CD4-positive, alpha-beta T cell treated with Interleukin-15 for 4 hours (primary cell): ENCODE data around the gene LINS1.
A peak's percentile ranks its signal among the peaks of the same experiment; 100 is the strongest.

Experiments used
- DNase-seq: peaks from one replicate; pipeline ENCODE4 v3.0.0-alpha.2; 2020; ENCODE audit warnings: low spot score

Gene LINS1

GRCh38 chr15:100602064-100602822, at the start of gene LINS1, which contains the start of gene ASB7:
Gene LINS1, minus strand, starts transcription at chr15:100602184. Its CDS starts 21,342 bp downstream, at chr15:100580842.
Gene ASB7, plus strand, starts transcription at chr15:100602589. Its CDS starts 9,628 bp downstream, at chr15:100612217.
- peak; percentile 100 for DNase-seq

GRCh38 chr15:100651253-100651652, 49.3 kb upstream of the LINS1 start:
- DNase-seq = no peak

GRCh38 chr15:100650685-100651084, 48.7 kb upstream of the LINS1 start:
- DNase-seq = no peak

GRCh38 chr15:100648951-100649350, 47.0 kb upstream of the LINS1 start:
- DNase-seq = no peak

- DNase-seq = no peak
Observed at GRCh38 chr15:100645671-100646070, 43.7 kb upstream of the LINS1 start.

GRCh38 chr15:100642950-100643338, 41.0 kb upstream of the LINS1 start:
- no peak for DNase-seq

GRCh38 chr15:100642213-100642949, 40.4 kb upstream of the LINS1 start:
- DNase-seq = no peak

GRCh38 chr15:100638177-100638730, 36.3 kb upstream of the LINS1 start:
- no peak for DNase-seq

- no peak for DNase-seq
Observed at GRCh38 chr15:100635406-100636071, 33.6 kb upstream of the LINS1 start.

GRCh38 chr15:100633763-100634075, 31.7 kb upstream of the LINS1 start:
- DNase-seq = no peak

GRCh38 chr15:100631831-100632230, 29.8 kb upstream of the LINS1 start:
- no peak for DNase-seq

- no peak for DNase-seq
Observed at GRCh38 chr15:100628746-100629145, 26.8 kb upstream of the LINS1 start.

- peak; percentile 73 for DNase-seq
Observed at GRCh38 chr15:100627789-100628395, 25.9 kb upstream of the LINS1 start.

GRCh38 chr15:100623301-100623700, 21.3 kb upstream of the LINS1 start:
- no peak for DNase-seq

GRCh38 chr15:100616700-100617099, 14.7 kb upstream of the LINS1 start:
- DNase-seq = no peak

GRCh38 chr15:100615801-100616200, 13.8 kb upstream of the LINS1 start:
- no peak for DNase-seq

GRCh38 chr15:100614918-100615317, 12.9 kb upstream of the LINS1 start:
- DNase-seq = no peak

- no peak for DNase-seq
Observed at GRCh38 chr15:100614336-100614735, 12.4 kb upstream of the LINS1 start.

- no peak for DNase-seq
Observed at GRCh38 chr15:100613208-100613607, 11.2 kb upstream of the LINS1 start.

GRCh38 chr15:100612539-100612938, 10.6 kb upstream of the LINS1 start:
- no peak for DNase-seq

- peak; percentile 38 for DNase-seq
Observed at GRCh38 chr15:100602823-100603393, 924 bp upstream of the LINS1 start.

- no peak for DNase-seq
Observed at GRCh38 chr15:100601617-100602063, 344 bp downstream of the LINS1 start.
